CD14-positive monocyte (primary cell): ENCODE data around the gene RARB. TPM values are rescaled to one million over a fixed set of nuclear protein-coding genes. Genes with fewer than 3 reads are reported as not detected.

Source experiments
- DNase-seq, 3 donors: peaks; one replicate each; pipeline ENCODE4 v3.0.0-alpha.2; 2011 to 2022
- H2AFZ ChIP-seq: 2 replicates; pipeline ENCODE4 v1.6.0; 2012; ENCODE audit warnings: mild to moderate bottlenecking, low read depth, low read length, inconsistent platforms; ENCODE audit not compliant: insufficient read depth, poor library complexity, severe bottlenecking
- H3K27ac ChIP-seq, 2 donors: 1 replicate in 1 of 2; 2 replicates in 1 of 2; pipeline ENCODE4 v1.5.1; 2012 to 2013; ENCODE audit warnings: low read length in 2 of 2, control low read depth in 1 of 2, inconsistent platforms in 1 of 2, low read depth in 1 of 2, mild to moderate bottlenecking in 1 of 2
- H3K27me3 ChIP-seq, 2 donors: one replicate each; pipeline versions ENCODE4 v1.6.0 to v1.6.1; 2011 to 2013; ENCODE audit warnings: low read length in 2 of 2; ENCODE audit not compliant: control insufficient read depth in 2 of 2, insufficient read depth in 2 of 2
- H3K36me3 ChIP-seq, 2 donors: replicated peaks in 1 of 2; 1 replicate in 1 of 2; 2 replicates in 1 of 2; pipeline versions ENCODE4 v1.5.1 to v1.6.1; 2012 to 2013; ENCODE audit warnings: low read length in 2 of 2, control low read depth in 1 of 2, inconsistent platforms in 1 of 2, mild to moderate bottlenecking in 1 of 2; ENCODE audit not compliant: insufficient read depth in 2 of 2, control insufficient read depth in 1 of 2
- H3K4me1 ChIP-seq, 2 donors: 1 replicate in 1 of 2; 2 replicates in 1 of 2; pipeline versions ENCODE4 v1.5.1 to v1.6.1; 2012 to 2013; ENCODE audit warnings: low read length in 2 of 2, control low read depth in 1 of 2, inconsistent platforms in 1 of 2, mild to moderate bottlenecking in 1 of 2, moderate library complexity in 1 of 2; ENCODE audit not compliant: insufficient read depth in 2 of 2, control insufficient read depth in 1 of 2
- H3K4me2 ChIP-seq: replicated peaks from 2 replicates; pipeline ENCODE3; 2012; ENCODE audit warnings: low read length, moderate library complexity, mild to moderate bottlenecking; ENCODE audit not compliant: poor library complexity, severe bottlenecking; ENCODE audit errors: extremely low read depth
- H3K4me3 ChIP-seq, 3 experiments: fragments of 200-600 bp in 1 of 3; sonication (generic) in 1 of 3; replicated peaks in 1 of 3; 1 replicate in 2 of 3; 2 replicates in 1 of 3; pipeline ENCODE4 v1.5.1; 2011 to 2013; ENCODE audit warnings: low read length in 3 of 3, mild to moderate bottlenecking in 3 of 3, control low read depth in 2 of 3, low read depth in 2 of 3, inconsistent platforms in 1 of 3, moderate library complexity in 1 of 3
- H3K79me2 ChIP-seq: 2 replicates; pipeline ENCODE4 v1.6.0; 2012; ENCODE audit warnings: mild to moderate bottlenecking, control low read depth, inconsistent platforms, low read length, moderate library complexity; ENCODE audit not compliant: insufficient read depth
- H3K9ac ChIP-seq: 2 replicates; pipeline ENCODE4 v1.6.0; 2017; ENCODE audit warnings: low read length, mild to moderate bottlenecking; ENCODE audit not compliant: insufficient read depth, poor library complexity, severe bottlenecking
- H3K9me3 ChIP-seq, 2 donors: replicated peaks in 1 of 2; 1 replicate in 1 of 2; 2 replicates in 1 of 2; pipeline versions ENCODE4 v1.5.1 to v1.6.1; 2012 to 2013; ENCODE audit warnings: low read length in 2 of 2, control low read depth in 1 of 2; ENCODE audit not compliant: control insufficient read depth in 1 of 2, insufficient read depth in 1 of 2
- H4K20me1 ChIP-seq: 2 replicates; pipeline ENCODE4 v1.6.0; 2012; ENCODE audit warnings: mild to moderate bottlenecking, low read length, control low read depth, moderate library complexity; ENCODE audit not compliant: insufficient read depth
- H3K27ac Mint-ChIP-seq, 7 donors: one replicate each; pipeline ENCODE4 v1.8.0; 2020; ENCODE audit warnings: mild to moderate bottlenecking in 7 of 7, mixed read lengths in 7 of 7, moderate library complexity in 6 of 7, inconsistent platforms in 2 of 7
- H3K27me3 Mint-ChIP-seq, 3 donors: one replicate each; pipeline ENCODE4 v1.8.0; 2021 to 2022; ENCODE audit warnings: low read depth in 3 of 3, mild to moderate bottlenecking in 3 of 3, mixed read lengths in 3 of 3, moderate library complexity in 3 of 3, inconsistent platforms in 1 of 3
- H3K36me3 Mint-ChIP-seq, 2 donors: one replicate each; pipeline ENCODE4 v1.8.0; 2020; ENCODE audit warnings: mixed read lengths in 2 of 2, inconsistent platforms in 1 of 2, mild to moderate bottlenecking in 1 of 2
- H3K4me1 Mint-ChIP-seq: one replicate; pipeline ENCODE4 v1.8.0; 2020; ENCODE audit warnings: mild to moderate bottlenecking, mixed read lengths
- H3K4me3 Mint-ChIP-seq, 2 donors: one replicate each; pipeline ENCODE4 v1.8.0; 2020; ENCODE audit warnings: mild to moderate bottlenecking in 2 of 2, mixed read lengths in 2 of 2, moderate library complexity in 1 of 2
- H3K9me3 Mint-ChIP-seq, 7 donors: one replicate each; pipeline ENCODE4 v1.8.0; 2020 to 2022; ENCODE audit warnings: mixed read lengths in 7 of 7, mild to moderate bottlenecking in 6 of 7, moderate library complexity in 6 of 7, inconsistent platforms in 2 of 7
- intact Hi-C, 2 donors: fragments of 100-400 bp; cut with micrococcal nuclease; formaldehyde crosslinking; loops; one replicate each; pipeline versions ENCODE4 v1.15.0 to v1.15.1; 2023
- polyA plus RNA-seq, 3 donors: library from polyadenylated mRNA; depleted of rRNA in 1 of 3; unstranded in 2 of 3; stranded (reverse) in 1 of 3; fragments of 300-500 nt in 2 of 3; fragments of >200 nt in 1 of 3; fragmentation: Illumina TruSeq in 2 of 3; gene quantifications; 1 replicate in 2 of 3; 2 replicates in 1 of 3; pipeline ENCODE4 v1.2.3, GENCODE V29; 2012 to 2021
- TF ChIP-seq, protein P1 (sequence below): fragments of 200-600 bp; IDR thresholded peaks from one replicate; pipeline ENCODE4 v1.8.0; 2022; ENCODE audit warnings: antibody characterized with exemption, mild to moderate bottlenecking

Gene RARB
- polyA plus RNA-seq, 3 donors, result not detected

DNA sequence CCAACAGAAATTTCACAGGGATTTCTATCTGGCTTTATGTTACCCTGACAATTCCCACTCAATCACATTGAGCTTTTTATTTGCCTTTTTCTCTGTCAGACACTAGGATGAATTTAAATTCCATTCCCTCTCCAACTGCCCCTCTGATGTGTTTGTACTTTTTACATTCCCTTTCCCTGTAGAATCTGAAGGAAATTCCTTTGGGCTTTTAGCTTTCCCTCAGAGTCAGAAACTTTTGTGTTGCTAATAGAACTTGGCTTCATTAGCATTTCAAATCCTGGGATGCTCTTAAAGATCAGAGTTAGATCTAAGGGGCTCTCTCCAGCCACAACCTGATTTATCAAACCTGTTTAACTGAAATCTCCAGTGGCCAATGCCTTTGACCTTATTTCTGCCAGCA is 7.9 kb upstream of the RARB start:
- H3K27ac Mint-ChIP-seq, result no peak overlapping the region
- peaks cover 0 to 7% (median 3%) of the 10 kb centered on the region in 3 donors for H3K27me3 Mint-ChIP-seq
- H3K4me1 Mint-ChIP-seq, result no peaks in the 10 kb centered on the region
- H3K9me3 ChIP-seq, result peaks cover 0 to 5% of the 10 kb centered on the region in 2 donors
- no peak overlapping the region for H3K27ac ChIP-seq
- peaks cover 0 to 2% of the 10 kb centered on the region in 2 donors for H3K27me3 ChIP-seq
- H3K79me2 ChIP-seq, result no peaks in the 10 kb centered on the region
- H3K4me2 ChIP-seq, result no peak overlapping the region
- intact Hi-C loops, result no loop called here
- no peaks in the 10 kb centered on the region for H3K36me3 Mint-ChIP-seq
- H2AFZ ChIP-seq, result no peak overlapping the region
- H3K9me3 Mint-ChIP-seq, result peaks cover 0 to 7% (median 1%) of the 10 kb centered on the region in 7 donors
- no peaks in the 10 kb centered on the region for H3K4me1 ChIP-seq
- DNase-seq, result no peak
- no peak overlapping the region for H3K9ac ChIP-seq
- no peak overlapping the region for H3K4me3 ChIP-seq
- TF ChIP-seq, protein P1, sequence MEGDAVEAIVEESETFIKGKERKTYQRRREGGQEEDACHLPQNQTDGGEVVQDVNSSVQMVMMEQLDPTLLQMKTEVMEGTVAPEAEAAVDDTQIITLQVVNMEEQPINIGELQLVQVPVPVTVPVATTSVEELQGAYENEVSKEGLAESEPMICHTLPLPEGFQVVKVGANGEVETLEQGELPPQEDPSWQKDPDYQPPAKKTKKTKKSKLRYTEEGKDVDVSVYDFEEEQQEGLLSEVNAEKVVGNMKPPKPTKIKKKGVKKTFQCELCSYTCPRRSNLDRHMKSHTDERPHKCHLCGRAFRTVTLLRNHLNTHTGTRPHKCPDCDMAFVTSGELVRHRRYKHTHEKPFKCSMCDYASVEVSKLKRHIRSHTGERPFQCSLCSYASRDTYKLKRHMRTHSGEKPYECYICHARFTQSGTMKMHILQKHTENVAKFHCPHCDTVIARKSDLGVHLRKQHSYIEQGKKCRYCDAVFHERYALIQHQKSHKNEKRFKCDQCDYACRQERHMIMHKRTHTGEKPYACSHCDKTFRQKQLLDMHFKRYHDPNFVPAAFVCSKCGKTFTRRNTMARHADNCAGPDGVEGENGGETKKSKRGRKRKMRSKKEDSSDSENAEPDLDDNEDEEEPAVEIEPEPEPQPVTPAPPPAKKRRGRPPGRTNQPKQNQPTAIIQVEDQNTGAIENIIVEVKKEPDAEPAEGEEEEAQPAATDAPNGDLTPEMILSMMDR, result no peak
- no peaks in the 10 kb centered on the region for H4K20me1 ChIP-seq
- no peak overlapping the region for H3K4me3 Mint-ChIP-seq
- H3K36me3 ChIP-seq, result no peaks in the 10 kb centered on the region

DNA sequence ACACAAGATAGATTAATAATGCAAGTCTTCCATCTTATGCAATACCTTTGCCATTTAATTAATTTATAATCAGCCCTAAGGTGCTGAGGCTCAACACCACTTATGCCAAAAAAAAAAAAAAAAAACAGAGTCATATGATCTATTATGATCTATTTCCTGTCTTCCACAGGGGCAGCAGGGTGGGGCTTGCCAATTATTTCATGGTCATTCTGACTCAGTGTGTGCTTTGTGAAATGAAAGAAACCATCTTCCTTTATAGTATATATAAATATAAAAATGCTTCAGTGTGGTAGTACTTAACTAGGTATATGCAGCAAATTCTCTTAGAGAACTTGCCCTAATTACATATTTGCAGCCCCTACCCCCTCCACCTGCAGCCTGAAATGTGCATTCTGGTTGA is 7.2 kb upstream of the RARB start:
- peaks cover 0 to 5% of the 10 kb centered on the region in 2 donors for H3K9me3 ChIP-seq
- H3K27me3 Mint-ChIP-seq, result peaks cover 2 to 10% (median 3%) of the 10 kb centered on the region in 3 donors

More for the DNA sequence above, 7.2 kb upstream of the RARB start:
- DNase-seq, result no peak
- Mint-ChIP-seq H3K4me1 (no peaks in the 10 kb centered on the region), H3K27ac (no peak overlapping the region), H3K9me3 (peaks cover 0 to 7% (median 1%) of the 10 kb centered on the region in 7 donors), H3K36me3 (no peaks in the 10 kb centered on the region), H3K4me3 (no peak overlapping the region)
- TF ChIP-seq, protein P1, result no peak
- H2AFZ ChIP-seq, result no peak overlapping the region
- peaks cover 0 to 5% of the 10 kb centered on the region in 2 donors for H3K27me3 ChIP-seq
- H4K20me1 ChIP-seq, result no peaks in the 10 kb centered on the region
- H3K79me2 ChIP-seq, result no peaks in the 10 kb centered on the region
- no peaks in the 10 kb centered on the region for H3K4me1 ChIP-seq
- H3K4me3 ChIP-seq, result no peak overlapping the region
- no peak overlapping the region for H3K4me2 ChIP-seq
- no peaks in the 10 kb centered on the region for H3K36me3 ChIP-seq
- intact Hi-C loops, result no loop called here
- H3K9ac ChIP-seq, result no peak overlapping the region
- H3K27ac ChIP-seq, result no peak overlapping the region
